GM21576 (cell line): Measurements from ENCODE around the gene AGK.

ENCODE experiments used
- ATAC-seq: cut with Tn5 transposase; IDR thresholded peaks from one replicate; pipeline ENCODE4 v1.9.1; 2021; ENCODE audit warnings: mild to moderate bottlenecking, moderate library complexity; ENCODE audit not compliant: unreplicated experiment

The AGK gene

GRCh38 chr7:141700848-141701371 is 149.7 kb downstream of the AGK start:
- ATAC-seq: peak; percentile 1

DNA sequence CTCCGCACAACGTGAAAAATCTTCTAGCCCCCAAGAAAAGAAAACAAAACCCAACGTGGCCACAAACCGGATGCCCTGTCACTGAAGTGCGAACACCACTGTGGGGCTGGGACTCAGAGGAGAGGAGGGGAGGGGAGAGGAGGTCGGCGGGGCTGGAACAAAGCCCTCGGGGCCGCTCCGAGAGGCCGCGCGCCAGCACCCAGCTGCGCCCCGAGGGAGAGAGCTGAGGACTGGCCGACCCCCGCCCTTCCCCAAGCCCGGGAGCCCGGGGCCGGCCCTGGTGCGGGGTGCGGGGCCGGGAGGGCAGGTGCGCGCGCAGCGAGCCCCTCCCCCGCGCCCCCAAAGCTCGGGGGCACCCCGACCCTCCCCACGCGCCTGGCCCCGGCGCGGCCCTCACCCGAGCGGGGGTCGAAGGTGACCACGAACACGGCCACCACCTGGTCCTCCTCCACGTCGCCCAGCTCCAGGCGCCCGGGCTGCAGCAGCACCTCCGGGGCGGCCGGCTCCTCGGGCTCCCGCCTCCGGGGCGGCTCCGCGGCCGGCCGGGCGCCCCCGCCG is 150.4 kb downstream of the AGK start:
- ATAC-seq: peak; percentile 80

DNA sequence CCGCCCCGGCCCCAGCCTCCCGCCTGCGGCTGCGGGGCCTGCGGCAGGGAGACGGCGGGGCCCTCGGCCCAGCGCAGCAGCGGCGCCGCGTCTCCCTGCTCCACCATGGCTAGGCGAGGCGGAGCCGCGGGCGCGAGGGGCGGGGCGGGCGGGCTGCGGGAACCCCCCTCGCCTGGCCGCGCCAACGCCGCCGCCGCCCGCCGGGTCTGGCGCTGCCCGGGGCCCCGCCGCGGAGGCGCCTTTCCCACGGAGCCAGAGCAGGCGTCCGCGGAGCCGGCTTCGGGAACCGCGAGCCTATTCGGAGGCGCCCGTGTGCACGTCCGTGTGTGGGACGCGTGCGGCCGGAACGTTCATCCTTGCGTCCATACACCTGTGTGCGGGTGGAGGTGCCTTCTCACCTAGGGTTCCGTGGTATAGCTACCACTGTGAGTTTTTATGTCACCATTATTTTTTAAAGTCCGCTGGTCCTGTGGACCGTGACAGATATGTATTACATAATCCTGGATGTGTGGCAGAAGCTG is 150.9 kb downstream of the AGK start, which contains the start of gene DENND11:
Gene DENND11, minus strand, starts transcription at position 120 of the 521 bp plus-strand sequence. Its CDS starts 13 bp downstream, at position 107.
- peak; percentile 68 for ATAC-seq

GRCh38 chr7:141702892-141703291 is 151.7 kb downstream of the AGK start:
- ATAC-seq: no peak

- ATAC-seq: no peak
Measured at GRCh38 chr7:141704112-141704511, 152.9 kb downstream of the AGK start.

GRCh38 chr7:141704741-141705140 is 153.5 kb downstream of the AGK start:
- ATAC-seq: no peak
